GM18867 (cell line): Measurements from ENCODE around the gene SPOCK1.
"Not testable (repeated sequence)": the region's sequence is repeated elsewhere in the genome, so short reads cannot be mapped to it uniquely, and the experiment has no call there.

Experiments
- ATAC-seq: cut with Tn5 transposase; IDR thresholded peaks from one replicate; pipeline ENCODE4 v1.9.1; 2021; ENCODE audit warnings: mild to moderate bottlenecking, moderate library complexity; ENCODE audit not compliant: unreplicated experiment

SPOCK1 gene

DNA sequence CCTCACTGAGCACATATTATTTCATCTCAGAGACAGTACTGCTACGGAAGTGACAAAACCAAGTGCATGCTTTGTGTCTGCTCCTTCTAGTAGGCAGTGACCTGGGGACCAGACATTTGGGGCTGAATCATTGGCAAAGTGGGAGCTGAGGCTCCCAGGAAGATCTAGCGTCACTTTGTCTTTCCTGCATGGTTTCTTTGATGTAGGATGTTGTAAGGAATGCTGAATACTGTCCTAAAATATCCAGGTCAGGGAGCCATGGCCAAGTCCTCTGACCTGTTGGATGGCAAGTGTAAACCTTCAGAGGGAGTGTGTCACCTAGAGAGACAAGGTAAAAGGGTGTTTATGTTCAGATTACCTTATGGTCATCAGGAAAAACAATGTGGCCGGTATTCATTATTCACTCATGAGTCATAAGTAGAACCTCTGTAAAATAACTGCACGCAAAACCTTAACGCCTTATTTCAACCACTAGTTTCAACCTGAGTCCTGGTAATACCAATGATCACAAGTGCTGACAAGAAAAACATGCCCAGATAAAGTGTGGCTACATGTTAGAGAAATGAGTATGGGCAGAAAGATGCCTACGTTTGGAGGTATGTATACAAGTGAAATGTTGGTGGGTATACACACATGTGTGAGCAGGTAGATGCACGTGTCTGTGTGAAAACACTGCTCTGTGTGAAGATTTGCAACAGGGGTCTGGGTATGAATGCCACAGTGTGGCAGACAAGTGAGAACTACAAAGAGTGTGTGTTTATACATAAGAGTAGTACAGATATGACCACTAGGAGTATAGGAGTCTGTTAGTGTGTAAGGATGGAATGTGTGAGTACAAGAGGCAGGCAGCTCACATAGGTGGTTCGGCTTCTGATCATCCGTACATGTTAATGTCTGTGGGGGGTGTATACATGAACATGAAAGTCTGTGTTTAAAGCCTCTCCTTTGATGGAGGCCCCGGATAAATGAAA is 263.9 kb downstream of the SPOCK1 start:
- peak; percentile 85 for ATAC-seq

GRCh38 chr5:137233726-137234125 is 265.4 kb downstream of the SPOCK1 start:
- ATAC-seq: no peak

DNA sequence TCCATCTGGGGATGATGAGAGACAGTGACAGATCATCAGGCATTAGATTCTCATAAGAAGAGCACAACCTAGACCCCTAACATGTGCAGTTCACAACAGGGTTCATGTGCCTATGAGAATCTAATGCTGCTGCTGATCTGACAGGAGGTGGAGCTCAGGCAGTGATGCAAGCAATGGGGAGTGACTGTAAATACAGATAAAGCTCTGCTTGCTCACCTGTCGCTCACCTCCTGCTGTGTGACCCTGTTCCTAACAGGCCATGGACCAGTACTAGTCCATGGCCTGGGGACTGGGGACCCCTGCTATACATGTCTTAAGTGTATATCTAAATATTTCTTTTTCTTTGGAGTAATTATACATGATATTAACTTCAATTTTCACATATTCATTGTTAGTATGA is 265.8 kb downstream of the SPOCK1 start:
- ATAC-seq: not testable (repeated sequence)

- ATAC-seq: no peak
Observed at GRCh38 chr5:137231540-137231939, 267.6 kb downstream of the SPOCK1 start.

DNA sequence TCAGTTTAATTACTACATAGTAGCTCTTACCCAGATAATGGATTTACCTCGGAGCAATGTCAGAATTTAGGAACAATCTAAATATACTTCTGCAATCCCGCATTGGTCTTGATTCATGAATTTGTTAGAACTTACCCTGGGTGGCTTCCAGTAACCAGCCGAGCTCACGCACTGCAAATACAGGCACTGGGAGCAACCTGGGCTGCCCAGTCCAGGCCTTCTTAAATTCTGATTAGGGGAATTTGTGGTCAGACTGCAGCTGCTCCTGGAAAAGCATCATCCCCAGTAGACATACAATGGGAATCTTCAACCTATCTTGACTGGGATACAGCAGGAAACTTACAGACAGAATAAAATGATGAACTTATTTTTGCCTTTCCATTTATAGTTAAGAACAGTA is 270.3 kb downstream of the SPOCK1 start:
- no peak for ATAC-seq

DNA sequence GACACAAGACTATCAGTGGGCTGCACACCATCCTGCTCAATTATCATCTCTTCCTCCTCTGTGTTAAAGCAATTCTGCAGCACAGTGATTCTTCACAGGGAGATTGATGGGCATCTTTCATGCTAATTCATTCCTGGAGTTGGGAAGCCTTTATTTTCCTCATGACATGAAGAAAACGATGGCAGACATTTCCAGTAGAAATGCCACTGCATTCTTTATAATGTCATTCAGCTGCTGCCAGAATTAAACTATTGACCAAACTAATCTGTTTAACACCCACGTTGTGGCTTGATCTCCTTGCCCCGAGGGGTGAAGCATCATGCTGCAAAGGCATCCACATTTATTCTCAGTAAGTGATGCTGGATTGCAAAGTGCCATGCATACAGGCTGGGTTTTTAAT is 273.0 kb downstream of the SPOCK1 start:
- no peak for ATAC-seq

DNA sequence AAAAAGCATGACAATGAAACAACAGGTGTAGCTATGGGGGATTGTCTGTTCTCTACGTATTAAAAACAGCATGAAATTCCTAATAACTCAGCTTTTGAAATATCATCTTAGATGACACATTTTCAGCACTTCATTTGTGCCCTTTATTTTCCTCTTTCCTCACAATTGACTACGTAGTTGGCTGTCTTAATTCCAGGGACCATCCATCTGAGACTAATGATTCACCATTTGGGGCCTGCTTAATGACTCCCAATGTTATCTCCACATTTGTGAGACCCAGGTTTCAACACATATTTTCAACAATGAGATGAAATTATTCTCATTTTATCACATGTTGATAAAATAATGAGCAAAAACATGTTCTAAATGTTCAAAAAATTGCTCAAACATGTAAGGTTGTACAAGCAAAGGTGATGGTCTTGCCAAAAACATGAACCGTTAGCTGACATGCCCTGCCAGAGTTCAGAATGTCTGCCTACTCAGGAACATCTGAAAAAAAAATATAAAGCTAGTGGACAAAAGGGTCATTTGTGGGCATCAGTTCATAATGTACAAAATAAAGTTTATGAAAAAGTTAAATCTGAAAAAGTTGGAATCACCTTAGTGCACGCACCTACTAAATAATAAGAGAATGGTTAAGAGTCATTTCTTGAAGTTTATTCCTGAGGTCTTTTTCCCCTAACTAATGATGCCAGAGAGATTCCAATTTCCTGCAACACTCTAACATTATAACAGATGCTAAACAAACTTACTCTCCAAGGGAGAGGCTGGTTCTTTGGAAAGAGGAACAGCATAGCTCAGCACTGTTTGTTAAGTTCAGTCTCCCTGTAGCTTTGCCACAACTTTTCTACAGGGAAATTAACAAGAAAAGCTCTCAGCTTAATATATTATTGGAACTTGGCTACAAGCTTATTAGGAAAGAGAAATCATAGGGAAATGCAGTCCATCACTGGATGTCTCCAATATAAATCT is 275.5 kb downstream of the SPOCK1 start:
- no peak for ATAC-seq

- no peak for ATAC-seq
Observed at GRCh38 chr5:137221943-137222342, 277.2 kb downstream of the SPOCK1 start.

DNA sequence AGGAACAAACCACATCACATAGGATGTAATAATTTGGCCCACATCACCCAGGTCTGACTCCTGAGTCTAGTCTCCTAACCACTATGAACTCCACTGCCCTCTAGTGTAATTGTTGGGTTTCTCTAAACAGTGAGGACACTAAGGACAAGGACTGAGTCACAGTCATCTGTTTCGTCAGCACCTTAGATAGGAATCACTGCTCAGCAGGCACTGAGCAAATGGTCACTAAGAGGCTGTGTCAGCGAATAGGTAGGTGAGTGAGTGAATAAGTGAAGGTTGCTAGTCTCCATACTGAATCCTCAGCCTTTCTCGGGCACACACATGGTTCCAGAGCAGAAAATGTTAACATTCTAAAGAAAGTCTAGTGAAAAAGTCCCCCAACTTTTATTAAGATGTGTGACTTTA is 278.6 kb downstream of the SPOCK1 start:
- peak; percentile 87 for ATAC-seq

DNA sequence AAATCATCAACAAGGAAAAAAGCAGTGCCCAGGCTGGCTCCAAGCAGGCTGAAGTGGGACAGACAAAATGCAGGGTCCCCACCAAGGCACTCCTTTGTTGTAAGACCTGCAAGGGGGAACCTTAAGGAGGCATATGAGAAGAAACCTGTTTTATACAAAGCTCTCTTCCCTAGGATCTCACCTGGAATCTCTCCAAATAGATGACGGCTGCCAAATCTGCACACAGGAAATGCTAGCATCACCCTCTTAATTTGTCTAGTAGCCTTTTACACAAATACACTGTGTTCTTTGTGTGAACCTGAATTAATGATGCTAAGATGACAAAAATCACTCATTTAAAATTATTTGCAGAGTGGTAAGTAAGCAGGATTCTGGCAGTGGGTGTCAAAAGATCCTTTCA is 280.2 kb downstream of the SPOCK1 start:
- no peak for ATAC-seq

DNA sequence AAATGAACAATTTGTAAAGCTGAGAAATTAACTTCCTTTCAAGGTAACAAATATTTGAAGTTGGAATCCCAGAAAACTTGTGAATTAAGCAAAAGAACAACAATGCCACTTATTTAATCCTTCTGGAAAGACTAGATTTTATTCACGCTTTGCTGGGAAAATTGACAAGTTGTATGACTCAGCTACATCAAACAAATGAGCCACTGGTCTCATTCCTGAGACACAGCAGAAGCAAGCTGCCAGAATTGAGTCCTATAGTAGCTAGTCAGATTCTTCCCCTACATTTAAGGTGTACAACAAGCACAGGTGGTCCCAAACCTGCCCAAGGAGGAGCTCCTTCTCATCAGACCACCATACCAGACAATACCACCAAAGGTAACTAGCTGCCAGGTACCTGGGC is 280.7 kb downstream of the SPOCK1 start:
- ATAC-seq: no peak

DNA sequence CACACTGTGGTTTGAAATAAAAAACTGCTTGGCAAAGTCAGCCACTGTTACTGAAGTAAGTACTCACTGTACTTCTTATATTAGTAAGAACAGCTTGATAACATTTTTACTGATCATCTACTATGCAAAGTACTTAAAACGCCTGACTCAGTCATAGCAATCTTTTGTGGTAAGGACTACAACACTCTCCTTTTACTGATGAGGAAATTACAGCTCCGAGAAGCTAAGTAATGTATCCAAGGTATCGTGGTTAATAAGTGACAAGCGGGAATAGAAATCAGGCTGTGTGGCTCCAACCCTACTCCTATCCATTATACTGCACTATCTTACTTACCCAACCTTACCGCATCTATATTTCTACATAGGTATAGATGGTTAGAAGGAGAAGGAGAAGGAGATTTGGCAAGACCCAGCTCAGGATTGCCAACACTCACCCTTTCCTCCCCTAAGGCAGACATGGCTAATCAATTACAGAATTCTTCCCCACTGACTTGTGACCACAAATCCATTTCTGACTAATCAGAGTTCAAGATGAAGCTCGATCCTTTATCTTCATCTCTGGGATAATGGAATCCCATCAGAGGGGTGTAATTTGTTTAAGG is 281.4 kb downstream of the SPOCK1 start:
- ATAC-seq: no peak

- ATAC-seq: no peak
Observed at GRCh38 chr5:137216976-137217598, 282.0 kb downstream of the SPOCK1 start.

DNA sequence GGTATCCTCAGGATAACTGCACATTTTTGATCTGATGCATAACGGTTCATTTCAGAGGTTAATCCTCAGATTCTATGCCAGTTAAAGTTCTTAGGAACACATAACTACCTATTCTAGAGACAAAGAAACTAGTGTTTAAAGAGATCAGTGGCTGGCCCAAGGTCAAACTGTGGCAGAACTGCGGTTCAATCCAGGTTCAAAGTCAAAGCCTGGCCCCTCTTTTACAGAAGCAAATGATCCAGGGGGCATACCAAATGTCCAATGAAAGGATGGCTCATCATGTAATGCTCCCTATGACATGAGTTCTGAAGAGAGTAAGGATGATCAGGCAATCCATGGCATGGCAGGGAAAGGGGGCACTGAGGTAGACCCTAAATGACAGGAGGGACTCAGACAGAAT is 283.3 kb downstream of the SPOCK1 start:
- ATAC-seq: no peak

GRCh38 chr5:137215261-137215660 is 283.9 kb downstream of the SPOCK1 start:
- ATAC-seq: no peak

- no peak for ATAC-seq
Observed at GRCh38 chr5:137214446-137215189, 284.5 kb downstream of the SPOCK1 start.

DNA sequence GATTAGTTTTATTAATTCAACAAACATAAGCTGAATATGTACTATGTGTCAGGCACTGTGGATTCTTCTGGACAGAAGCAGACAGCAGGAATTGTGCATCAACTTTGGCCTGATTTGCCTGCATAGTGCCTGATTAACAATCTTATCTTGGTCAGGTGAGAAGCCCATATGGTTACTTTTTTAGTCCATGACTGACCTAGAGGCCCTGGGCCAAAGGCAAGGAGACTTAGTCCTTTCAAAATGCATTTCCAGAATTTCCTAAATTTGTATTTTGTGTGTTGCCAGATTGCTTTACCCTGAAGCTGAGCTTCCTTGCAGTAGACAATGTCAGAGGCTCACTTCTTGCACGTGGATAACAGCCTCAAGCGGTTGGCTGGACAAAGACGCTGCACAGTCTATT is 286.7 kb downstream of the SPOCK1 start:
- ATAC-seq: no peak

GRCh38 chr5:137209232-137209809 is 289.8 kb downstream of the SPOCK1 start:
- peak; percentile 44 for ATAC-seq

DNA sequence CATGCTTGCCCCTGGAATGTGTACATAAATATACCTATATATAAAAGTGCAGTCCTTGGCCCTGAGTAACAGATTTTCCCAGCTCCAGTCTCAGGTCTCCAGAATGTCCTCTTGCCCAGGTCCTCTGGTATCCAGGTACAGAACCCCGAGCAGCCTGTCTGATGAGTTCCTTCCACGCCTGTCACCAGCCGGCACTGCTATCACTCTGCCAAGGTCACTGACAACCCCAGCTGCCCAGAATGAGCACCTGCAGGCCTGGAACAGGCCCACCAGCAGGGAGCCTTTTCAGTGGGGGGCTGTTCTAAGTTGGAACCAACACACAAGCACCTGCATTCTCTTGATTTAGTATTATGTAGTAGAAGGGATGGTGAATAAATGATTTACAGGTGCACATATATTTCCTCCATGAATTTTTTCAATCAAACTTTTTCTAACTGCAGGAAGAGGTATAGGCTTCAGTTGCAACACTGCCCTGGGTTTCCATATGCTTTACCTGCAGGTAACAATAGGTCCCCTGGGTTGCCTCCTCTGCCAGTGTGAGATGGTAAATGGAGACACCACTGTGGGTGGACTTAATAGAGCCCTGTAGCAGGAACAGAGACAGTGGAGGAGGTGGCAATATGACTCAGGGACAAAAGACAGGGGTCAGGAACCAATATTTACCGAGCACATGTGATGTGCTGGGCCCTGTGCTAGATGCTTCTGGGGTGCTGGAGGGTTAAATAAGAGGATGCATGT is 291.9 kb downstream of the SPOCK1 start:
- ATAC-seq: no peak
